Activated CD8-positive, alpha-beta memory T cell treated with anti-CD3 and anti-CD28 coated beads for 24 hours (primary cell): ENCODE data around the gene COL25A1.

Source experiments
- DNase-seq: peaks from one replicate; pipeline ENCODE4 v3.0.0-alpha.2; 2020

Gene COL25A1

DNA sequence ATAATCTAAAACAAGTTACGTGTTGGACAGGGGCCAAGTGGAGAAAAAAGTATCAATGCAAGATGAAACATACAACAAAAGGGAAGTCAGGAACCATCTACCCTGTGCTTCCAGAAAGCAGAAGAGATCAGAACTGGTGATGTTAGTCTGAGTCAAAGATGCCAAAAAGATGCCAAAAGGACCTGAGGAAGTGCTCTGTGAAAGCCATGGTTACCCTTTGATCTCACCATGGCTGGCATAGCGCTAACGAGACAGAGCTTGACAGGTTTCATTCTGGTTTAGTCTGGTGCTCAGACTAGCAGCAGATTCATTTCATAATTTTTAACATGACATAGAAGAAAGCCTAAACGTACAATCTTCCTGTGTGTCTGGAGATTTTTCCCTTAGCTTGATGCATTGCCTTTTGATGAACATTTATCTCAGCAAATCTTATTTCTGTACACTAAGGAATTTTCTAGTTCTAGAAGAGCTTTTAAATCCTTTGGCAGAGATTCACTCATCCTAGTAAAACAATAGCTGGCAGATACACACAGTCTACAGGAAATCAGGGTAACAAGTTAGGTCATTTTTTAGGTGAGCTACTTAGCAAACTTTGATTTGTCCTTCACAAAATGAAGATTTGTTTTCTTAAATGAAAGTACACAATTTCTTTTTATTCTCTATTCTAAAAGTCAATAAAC lies 87.7 kb downstream of the COL25A1 start:
- no peak for DNase-seq

DNA sequence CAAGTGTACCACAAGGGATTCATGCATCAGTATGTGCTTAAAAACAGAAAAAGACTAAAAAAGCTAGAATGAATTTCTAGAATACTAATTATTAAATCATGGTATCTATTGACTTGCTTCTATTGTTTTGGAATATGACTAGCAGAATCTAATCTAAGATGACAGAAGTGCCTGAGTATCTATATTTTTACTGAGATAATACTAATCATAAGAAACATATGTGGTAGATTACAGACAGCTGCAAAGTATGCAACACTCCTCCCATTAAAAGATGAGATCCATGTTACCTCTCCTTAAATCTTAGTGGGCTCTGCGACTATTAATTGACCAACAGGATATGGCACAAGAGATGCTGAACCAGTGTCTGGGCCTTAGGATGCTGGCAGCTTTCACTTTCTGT lies 89.4 kb downstream of the COL25A1 start:
- DNase-seq: no peak

DNA sequence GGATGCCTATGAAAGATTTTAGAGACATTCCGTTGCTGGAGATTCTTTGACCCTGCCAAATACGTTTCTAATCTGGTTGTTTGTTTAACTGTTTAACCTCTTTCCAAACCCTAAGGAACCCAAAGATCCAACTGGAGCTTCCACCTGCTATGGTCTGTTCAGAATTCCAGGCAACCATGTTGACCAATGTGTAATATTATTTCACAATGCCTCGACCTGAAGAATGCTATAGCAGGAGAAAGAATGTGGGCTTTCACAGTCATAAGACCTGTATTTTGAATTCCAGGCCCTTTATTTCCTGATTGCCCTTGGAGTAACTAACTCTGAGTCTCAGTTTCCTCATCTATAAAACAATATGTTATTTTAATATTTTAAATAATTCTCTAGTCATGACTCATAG lies 90.8 kb downstream of the COL25A1 start:
- no peak for DNase-seq

DNA sequence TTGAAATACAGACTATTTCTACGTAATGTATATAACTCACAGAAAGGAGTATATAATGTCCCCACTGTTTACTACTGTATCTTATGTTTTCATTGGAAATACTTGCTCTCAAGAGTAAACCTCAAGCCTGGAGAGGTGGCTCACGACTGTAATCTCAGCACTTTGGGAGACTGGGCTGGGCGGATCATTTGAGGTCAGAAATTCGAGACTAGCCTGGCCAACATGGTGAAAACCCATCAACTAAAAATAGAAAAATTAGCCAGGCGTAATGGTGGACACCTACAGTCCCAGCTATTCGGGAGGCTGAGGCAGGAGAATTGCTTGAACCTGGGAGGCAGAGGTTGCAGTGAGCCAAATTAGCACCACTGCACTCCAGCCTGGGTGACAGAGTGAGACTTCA lies 92.8 kb downstream of the COL25A1 start:
- no peak for DNase-seq

DNA sequence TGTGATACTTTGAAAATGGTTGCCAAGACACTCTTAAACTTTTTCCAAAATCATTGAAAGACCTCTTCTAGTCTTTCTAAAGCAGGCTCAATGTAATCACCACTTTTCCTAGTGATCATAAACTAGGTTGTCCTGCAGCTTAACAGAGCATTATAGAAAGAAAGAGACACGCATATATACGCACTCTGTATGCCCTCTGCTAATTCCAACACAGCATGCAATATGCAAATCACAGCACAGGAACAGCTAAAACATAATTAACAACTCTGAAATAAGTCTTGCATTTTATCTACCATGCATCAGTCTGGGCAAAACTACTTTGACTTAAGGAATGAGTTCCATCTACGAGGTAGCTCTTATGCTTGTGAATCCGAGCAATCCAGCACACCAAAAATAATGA lies 94.6 kb downstream of the COL25A1 start:
- no peak for DNase-seq

DNA sequence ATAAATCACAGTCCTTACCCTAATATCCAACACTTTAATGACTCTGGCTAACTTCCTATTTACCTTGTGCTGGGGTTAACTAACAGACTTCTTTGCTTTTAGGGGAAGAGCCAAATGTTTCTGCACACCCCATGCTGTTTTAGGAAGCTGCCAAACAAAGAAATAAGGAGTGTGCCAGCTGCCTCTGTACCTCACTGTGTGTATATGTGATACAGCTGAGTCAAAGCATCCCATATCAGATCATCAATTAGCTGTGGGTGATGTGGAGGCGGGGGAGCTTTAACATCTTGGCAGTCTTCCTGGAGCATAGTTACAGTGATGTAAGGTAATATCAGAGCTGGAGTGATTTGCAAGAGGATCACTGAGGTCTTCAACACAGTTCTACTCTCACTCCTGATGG lies 95.4 kb downstream of the COL25A1 start:
- DNase-seq: no peak

GRCh38 chr4:109206620-109207019 lies 95.8 kb downstream of the COL25A1 start:
- no peak for DNase-seq

DNA sequence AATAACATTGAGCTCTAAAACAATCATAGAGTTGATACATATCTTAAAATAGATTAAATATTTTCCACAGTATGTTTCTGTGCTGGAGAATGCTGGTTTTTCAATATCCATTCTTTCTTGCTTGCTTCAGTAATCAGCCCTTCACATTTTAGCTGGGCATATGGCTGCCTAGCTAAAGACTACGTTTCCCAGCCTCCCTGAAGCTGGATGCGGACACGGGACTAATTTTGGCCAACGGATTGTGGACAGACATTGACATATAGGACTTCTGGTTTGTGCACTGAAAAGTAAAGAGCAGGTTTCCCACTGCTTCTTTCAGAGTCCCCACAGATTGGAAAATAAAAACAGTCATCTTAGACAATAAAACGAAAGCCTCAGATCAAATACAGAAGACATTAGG lies 97.3 kb downstream of the COL25A1 start:
- DNase-seq: no peak

GRCh38 chr4:109199585-109199984 lies 102.9 kb downstream of the COL25A1 start:
- no peak for DNase-seq

DNA sequence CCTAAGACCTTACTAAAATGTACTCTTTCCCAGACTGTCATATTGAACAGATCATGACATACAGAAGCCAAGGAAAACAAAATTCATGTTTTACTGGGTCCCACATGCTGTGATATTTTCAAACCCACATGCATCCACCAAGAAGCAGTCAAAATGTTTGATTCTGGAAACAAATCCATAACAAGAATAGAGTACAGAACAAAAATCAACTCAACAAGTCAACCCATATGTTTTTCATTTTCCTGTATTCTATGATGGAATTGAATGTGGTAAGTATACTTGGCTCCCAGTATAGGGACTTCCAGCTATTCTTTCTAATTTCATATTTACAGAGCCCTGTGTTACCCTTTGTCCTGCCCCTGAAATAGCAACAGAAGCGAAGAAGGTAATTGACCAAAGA lies 106.8 kb downstream of the COL25A1 start:
- no peak for DNase-seq

DNA sequence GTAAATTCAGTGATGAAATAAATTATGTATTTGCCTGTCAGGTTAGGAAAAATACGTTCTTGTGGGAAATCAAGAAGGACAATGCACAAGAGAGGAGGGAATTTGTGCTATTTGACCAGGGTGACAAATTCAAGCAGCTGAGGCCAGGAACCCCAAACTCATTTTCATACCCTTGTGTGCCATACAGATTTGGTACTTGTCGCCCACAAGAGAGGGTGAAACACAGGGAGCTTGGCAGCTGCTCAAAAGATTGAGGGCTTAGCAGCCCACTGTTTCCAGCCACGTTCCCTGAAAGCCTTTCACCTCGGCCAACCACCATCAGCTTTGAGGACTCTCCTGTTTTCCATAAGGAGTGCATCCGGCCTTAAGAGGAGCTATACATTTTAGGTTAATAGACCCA lies 111.2 kb downstream of the COL25A1 start:
- no peak for DNase-seq

GRCh38 chr4:109186458-109186945 lies 116.0 kb downstream of the COL25A1 start:
- no peak for DNase-seq

DNA sequence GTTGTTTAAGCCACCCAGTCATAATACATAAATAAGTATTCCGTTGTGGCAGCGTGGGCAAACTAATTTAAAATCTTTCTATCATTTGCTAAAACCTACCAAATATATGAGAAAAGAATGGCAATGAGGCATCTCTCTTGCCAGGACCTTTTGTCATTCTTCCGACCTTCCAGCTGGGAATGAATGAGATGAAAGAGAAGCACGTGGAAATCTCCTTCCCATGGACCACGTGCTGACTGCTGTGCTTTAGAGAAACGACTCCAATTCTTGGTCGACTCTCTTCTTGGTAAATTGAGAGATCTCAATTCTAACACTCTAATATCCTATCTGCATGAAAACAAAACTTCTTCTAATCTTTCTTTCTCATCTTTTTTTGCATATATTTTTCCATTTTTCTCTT lies 116.5 kb downstream of the COL25A1 start:
- DNase-seq: no peak

GRCh38 chr4:109185548-109185947 lies 116.9 kb downstream of the COL25A1 start:
- no peak for DNase-seq

- DNase-seq: no peak
Measured at GRCh38 chr4:109184491-109184961, 117.9 kb downstream of the COL25A1 start.

DNA sequence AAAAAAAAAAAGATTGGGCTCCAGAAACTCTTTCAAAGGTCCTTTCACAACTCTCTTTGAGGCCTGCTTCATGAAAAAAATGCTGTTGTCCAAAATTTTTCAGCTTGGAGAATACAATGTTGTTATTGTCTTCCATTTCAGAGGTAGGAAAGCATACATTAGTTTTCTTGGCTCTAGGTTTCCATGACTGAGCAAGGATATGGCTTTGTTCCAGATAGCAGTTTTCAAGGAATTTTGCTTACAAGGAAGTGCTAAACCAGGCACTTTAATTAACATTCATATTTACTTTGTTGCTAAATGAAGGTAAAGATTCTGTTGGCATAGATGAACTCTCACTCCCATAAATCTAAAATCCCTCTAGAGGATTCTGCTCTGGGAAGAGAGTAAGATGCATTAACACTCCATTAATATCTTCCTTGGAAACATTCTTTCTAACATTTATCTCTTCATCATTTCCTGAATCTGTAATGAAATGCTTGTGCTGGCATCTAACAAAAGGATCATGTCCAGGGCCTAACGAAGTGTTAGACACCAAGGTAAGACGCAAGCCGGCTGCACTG lies 118.4 kb downstream of the COL25A1 start:
- DNase-seq: no peak

GRCh38 chr4:109182696-109183095 lies 119.8 kb downstream of the COL25A1 start:
- DNase-seq: no peak

- no peak for DNase-seq
Measured at GRCh38 chr4:109179061-109179460, 123.4 kb downstream of the COL25A1 start.

DNA sequence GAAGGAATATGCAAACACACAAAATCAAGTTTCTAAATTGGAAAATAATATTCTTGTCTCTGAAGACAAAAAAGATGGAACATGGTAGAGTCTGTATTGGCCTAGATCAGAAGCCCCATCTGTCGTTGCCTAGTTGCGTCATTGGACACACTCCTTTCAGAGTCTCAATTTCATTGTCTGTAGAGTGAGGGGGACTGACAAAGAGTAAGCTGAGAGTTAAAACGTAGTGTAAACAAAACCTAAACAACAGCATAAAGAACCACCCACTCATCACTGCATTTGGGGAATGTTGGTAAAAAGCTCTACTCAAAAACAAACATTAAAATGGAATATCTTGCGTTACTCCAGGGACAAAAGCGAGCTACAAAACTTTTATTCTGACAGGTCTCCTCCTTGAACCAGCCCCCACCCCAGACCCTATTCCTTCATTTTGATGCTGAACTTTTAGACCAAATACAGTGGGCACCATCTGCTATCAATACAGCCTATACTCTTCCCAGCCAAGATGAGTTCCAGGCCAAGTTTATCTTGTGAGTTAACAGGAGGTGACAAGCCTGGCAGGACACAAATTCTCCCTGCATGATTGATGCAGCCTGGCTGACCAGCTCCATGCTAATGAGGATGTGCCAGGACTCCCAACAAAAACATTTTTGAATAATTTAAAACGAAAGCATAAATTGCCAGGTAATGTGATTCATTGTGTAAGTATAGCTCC lies 125.2 kb downstream of the COL25A1 start:
- no peak for DNase-seq

DNA sequence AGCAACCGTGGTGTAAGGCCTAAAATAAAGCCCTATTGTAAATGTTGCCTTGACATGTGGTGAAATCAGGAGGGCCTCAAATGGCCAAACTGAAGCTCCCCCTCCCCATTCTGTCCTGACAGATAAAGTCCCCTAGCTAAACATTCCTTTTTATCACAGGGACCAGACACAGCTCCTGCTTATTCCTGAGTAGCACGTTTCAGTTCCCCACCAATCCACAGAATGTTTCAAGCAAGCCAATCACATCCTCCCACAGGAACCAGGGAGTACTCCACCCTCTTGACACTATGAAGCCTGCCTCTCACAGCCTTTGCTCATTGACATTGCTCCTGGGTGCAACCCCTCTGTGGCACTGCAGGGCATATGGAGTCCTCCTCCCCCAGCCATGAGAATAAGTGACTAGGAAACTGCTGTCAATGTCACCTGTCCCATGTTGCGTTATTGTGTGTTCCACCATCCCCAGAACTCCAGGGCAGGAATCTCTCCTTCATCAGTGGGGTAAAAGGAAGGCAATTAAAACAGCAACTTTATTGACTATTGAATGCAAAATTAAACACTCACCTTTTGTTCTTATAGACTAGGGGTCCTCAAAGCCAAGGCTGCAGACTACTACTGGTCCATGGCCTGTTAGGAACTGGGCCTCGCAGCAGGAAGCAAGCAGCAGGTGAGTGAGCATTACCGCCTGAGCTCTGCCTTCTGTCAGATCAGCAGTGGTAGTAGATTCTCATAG lies 128.1 kb downstream of the COL25A1 start:
- DNase-seq: no peak

DNA sequence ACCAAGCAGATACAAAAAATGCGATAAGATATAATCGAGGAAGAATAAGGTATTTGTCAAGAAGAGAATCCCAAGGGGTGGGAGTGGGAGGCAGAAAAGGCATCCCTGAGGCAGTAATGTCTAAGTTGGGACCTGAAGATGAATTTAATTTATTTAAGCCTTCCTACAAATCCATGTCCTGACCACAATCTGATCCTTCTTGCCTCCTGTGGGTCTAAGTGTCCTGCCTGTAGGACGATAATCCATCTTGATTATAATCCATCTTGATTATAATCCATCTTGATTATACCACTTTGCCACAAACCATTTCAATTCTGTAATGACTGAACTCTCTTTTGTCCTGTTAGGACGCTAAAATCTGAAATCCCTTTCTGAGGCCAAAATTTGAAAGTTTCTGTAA lies 130.2 kb downstream of the COL25A1 start:
- DNase-seq: no peak

DNA sequence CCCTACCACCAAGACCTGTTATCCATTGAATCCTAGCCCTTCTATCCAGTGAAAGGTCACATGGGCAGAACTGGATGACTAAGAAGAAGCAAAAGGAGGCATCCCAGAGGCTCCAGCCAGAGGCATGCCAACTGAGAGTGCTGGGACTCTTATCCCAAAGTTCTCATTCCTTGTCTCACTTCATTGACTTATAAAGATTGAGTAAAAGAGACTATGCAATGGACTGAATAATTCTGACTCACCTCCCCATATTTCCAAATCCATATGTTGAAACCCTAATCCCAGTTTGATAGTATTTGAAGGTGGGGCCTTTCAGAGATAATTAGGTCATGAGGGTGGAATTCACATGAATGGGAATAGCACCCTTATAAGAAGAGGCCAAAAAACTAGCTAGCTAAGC lies 131.4 kb downstream of the COL25A1 start:
- no peak for DNase-seq

- no peak for DNase-seq
Measured at GRCh38 chr4:109169170-109169569, 133.3 kb downstream of the COL25A1 start.

GRCh38 chr4:109166586-109166985 lies 135.9 kb downstream of the COL25A1 start:
- no peak for DNase-seq
